GM18508 (cell line): ENCODE measurements around the gene RIN3.

Source experiments
- ATAC-seq: cut with Tn5 transposase; IDR thresholded peaks from one replicate; pipeline ENCODE4 v1.9.1; 2021; ENCODE audit warnings: moderate number of reproducible peaks; ENCODE audit not compliant: insufficient read depth, unreplicated experiment

Gene RIN3

DNA sequence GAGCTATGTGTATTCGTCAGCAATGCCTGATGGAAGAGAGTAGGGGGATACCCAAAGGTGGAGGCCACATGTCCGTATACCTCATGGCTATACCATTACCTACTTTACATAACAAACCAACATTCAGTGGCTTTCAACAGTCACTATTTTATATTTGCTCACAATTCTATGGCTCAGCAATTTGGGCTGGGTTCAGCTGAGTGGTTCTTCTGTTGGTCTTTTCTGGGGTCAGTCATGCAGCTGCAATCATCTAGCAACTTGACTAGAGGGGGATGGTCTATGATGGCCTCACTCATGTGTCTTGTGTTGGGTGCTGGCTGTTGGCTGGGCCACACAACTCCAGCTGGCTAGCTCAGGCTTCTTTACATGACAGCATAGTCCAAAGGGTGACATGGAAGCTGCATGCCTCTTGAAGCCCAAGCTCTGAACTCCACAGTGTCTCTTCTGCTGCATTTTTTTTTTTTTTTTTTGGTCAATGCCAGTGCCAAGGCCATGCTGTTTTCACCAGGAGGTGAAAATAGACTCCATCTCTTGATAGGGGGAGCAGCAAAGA, 53.7 kb downstream of the RIN3 start:
- ATAC-seq = no peak

DNA sequence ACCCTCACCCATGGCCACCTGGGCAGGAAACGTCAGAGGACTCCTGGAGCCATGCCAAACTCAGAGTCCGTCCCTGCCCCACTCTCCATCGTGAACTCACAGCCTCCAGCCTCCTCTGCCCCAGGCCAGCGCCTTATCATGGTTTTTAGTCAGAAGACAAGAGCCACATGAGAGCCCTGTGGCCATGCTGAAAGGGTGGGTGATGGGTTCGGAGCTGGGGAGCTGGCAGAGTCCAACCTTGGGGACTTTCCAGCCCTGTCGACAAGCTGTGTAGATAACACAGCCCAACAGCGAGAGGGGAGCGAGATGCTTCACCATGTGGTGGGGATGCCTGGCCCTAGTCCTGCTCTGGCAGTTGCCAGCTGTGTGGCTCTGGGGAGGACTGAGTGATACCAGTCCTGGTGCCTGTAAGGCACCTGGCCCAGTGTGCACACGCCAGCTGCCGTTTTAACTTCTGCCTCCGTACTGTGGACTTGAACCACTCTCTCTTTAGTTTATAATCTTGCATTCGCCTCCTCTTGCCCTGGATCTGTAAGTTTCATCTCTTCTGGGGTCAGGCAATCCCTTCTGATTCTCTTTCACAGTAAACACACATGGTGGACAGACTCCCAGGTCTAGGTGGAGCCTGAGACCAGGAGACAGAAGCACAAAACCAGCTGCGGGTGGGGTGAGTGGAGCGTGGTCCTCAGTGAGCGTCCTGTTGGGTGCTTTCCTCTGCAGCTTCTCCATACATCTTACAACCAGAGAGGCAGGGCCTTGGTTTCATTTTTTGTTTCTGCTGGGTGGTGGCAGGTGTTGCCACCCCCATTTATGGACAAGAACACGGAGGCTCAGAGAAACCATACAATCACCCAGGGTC, 55.3 kb downstream of the RIN3 start:
- ATAC-seq = no peak

DNA sequence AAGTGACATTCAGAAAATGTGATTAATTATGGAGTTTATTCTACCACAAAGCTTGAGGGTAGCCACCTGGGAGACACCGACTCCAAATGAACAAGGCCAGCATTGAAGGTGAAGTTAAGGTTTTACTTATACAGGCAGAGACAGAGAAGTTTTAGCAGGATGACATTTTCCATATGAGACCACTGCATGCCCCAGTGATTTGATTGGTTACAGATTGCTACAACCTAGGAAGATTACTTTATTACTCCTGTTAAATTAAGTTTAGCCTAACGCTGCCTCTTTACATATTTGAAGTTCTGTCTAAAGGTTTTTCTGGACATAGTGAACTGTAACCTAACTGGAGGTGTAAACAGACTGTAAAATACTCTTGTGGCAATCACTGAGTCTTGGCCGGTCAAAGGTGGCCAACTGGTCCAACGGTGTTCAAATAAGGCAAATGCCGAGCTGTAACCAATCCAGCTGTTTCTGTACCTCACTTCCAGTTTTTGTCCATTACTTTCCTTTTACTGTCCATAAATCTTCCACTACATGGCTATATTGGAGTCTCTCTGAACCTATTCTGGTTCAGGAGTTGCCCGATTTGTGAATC, 57.2 kb downstream of the RIN3 start:
- no peak for ATAC-seq

DNA sequence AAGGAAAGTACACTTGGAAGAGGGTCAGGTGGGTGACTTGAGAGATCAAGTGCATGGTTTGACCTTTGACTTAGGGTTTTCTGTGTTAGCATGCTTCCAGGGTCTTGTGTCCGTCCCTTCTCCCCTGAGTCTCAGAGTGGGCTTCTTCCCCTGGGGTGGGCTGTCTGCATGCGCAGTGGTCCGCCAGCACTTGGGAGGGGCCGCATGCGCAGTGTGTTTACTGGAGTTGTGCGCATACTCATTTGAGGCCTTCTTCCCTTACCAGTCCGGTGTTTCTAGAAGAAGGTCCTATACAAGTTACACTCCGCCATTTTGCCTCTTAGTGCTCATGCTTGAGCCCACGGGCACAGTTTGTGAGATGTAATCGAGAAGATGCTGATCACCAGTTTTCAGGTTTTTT, 58.5 kb downstream of the RIN3 start:
- no peak for ATAC-seq

DNA sequence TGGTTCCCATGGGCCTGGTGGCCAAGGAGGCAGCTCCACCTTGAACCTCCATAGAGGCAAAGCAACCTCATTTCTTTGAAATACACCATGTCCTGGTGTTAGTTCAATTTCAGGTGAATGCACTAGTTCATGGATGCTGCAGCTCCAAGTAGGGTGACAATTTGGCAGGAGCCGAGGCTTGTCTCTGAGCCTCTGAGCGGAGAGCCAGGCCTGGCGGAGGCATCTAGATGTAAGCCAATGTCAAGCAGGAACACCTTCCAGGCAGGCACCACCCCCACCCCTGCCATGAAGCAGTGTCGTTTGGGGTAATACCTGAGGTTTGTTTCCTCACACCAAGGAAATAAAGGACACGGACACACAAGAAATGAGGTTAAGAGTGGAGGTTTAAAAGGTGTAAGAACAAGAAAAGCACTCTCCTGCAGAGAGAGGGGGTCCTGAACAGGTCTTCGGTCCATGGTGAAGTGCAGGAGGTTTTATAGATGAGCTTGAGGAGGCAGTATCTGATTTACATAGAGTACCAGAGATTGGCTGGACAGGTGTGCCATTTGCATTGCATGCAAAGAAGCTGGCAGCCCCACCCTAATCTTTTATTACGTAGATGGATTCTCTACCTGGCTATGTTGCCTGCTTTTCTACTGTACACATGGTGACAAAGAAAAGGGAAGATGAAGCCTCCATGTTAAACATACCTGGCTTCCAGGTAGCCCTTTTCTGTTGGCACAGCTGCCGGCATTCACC, 60.3 kb downstream of the RIN3 start:
- ATAC-seq = no peak

DNA sequence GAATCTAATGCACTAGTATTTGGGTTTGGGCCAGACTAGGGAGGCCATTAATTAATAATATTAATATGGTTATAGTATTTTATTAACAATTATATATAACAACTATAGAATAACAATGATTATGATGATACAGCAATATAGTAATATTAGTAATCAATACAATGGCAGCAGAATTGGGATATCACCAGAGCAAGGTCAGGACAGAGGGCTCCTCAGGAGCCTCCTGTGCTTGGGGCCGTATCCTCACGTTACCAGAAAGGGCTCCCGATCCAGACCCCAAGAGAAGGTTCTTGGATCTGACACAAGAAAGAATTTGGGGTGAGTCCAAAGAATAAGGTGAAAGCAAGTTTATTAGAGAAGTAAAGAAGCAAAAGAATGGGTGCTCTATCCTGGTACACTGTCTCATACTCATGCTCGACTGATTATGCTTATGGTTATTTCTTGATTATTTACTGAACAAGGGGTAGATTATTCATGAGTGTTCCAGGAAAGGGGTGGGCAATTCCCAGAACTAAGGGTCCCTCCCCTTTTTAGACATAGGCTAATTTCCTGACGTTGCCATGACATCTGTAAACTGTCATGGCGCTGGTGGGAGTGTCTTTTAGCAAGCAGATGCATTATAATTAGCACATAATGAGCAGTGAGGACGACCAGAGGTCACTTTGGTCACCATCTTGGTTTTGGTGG, 61.6 kb downstream of the RIN3 start:
- no peak for ATAC-seq

DNA sequence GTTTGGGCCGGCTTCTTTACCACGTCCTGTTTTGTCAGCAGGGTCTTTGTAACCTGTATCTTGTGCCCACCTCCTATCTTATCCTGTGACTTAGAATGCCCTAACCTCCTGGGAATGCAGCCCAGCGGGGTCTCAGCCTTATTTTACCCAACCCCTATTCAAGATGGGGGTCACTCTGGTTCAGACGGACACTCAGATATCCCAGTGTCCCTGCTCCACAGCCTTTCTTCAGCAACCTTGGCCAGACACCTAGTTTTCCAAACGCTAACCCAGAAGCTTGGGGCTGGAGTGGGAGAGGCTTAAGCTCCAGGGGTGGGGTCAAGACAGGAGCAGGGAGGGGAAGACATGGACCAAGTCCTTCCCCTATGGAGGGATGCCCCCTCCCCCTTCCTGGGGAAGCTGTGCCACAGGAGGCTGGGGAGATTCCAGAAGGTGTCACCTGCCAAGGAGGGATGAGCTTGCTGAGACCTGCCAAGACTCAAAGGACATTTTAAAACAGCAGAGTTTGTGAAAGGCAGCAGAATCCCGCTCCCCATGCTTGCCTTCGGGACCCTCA, 62.2 kb downstream of the RIN3 start:
- ATAC-seq = no peak

DNA sequence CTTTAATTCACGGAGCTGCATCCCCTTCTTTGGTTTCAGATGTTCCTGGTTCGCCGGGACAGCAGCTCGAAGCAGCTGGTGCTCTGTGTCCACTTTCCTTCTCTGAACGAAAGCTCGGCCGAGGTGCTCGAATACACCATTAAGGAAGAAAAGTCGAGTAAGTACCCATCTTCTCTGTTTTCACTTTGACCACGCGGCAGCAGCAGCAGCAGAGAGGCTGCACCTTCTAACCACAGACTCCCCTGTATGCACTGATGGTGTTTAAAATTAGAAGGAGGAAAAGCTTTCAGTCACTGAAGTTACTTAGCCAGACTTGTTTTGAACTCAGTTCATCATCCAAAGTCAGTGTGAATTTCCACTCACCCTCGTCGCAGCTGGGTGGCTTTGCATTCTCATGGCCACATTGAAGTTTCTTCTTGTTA, 63.8 kb downstream of the RIN3 start:
- peak; percentile 66 for ATAC-seq

DNA sequence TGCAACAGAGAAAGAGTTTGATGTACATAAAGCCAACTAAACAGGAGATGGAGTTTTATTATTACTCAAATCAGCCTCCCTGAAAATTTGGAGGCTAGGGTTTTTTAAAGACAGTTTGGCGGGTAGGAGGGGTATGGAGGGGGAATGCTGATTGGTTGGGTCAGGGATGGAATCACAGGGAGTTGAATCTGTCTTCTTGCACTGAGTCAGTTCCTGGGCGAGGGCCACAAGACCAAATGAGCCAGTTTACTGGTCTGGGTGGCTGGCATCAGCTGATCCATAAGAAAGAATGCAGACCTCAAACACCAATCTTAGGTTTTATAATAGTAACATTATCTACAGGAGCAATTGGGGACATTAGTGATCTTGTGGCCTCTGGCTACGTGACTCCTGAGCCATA, 64.9 kb downstream of the RIN3 start:
- ATAC-seq = no peak

DNA sequence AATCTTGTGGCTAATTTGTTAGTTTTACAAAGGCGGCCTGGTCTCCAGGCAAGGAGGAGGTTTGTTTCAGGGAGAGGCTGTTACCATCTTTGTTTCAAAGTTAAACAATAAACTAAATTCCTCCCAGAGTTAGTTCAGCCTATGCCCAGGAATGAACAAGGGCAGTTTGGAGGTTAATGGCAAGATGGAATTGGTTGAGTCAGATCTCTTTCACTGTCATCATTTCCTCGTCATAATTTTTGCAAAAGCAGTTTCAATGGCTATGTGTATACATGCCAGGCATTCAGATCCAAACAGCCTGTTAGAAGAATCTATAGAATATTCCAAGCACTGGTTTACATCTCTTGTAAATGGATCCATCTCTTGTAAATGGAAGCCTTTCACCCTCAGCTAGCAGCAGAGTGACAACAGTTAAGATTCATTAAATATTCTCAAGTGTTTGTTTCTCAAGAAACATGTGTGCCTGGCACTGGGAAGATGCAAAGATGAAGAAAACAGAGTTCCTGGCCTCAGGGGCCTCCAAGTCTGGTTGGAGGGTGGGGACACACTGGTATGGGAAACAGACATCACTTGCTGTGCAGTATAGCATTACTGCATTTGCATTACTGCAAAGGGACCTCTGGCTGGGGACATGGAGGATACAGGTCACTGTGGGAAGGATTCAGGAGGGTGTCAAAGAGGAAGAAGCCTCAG, 65.8 kb downstream of the RIN3 start:
- ATAC-seq = no peak

DNA sequence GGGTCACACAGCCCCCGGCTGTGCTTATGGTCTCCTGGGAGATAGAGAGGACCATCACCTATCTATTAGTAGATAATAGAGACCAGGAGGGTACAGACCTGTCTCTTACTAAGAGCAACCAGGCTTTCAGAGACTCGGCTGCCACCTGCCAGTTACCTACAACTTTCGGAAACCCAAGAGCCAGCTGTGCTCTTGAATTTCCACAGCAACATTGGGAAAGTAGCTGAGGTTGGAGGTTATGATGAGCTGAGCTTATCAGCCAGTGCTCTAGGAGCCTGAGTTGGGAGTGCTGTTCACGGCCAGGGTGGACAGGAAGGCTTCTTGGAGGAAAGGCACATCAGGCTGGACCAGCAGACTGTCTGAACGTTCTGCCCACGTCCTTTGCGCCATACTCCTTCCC, 67.6 kb downstream of the RIN3 start:
- ATAC-seq = no peak

DNA sequence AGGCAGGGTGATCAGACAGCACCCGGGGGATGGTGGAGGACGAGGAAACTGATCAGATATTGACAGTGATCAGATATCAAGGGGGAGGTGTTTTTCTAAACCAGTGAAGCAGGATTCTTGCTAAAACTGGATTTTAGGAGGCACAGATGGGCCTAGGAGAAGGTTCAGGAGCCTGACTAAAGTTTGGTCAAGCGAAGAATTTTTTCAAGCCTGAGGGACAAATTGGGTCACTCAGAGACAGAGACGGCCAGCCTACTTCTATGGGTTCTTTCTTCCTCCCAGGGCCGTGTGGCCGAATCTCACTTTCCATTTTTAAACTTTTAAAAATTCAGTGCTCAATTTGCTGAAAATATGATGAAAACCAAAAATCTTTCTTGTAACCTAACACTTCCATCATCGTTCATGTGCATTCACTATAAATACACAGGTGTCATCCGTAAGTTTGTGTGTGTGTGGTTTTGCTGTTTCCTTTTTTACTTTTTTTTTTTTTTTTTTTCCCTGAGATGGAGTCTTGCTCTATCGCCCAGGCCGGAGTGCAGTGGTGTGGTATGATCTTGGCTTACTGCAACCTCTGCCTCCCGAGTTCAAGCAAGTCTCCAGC, 68.5 kb downstream of the RIN3 start:
- ATAC-seq = no peak

DNA sequence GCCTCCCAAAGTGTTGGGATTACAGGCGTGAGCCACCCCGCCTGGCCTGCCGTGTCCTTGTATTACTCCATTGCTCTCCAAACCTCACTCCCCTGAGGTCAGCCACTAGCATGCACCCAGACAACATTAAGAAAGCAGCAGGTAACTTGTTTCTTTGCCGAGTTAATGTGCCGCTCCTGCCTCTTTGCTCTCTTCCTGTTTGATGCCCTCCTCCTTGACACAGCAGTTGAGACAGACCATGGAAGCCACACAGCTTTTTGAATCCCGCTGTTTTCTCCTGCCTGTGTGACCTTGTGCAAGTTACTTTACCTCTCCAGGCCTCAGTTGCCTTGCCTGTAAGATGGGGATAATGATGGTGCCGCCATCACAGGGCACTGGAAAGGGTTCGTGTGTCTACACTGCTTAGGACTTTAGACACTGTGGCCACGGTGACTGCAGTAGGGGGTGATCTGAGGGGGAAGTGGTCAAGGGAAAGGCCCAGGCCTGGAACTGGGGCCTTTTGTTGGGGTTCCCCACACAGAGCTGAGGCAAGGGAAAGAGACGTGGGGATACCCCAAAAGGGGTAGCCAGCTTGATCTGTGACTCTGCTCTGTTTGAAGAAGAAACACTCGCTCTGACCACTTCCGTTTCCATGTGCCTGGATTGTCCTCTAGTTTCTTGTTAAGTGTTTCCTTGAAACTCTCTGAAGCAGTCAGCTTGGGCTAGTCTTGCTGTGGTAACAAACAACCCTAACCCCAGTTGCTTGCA, 69.3 kb downstream of the RIN3 start:
- ATAC-seq = no peak

DNA sequence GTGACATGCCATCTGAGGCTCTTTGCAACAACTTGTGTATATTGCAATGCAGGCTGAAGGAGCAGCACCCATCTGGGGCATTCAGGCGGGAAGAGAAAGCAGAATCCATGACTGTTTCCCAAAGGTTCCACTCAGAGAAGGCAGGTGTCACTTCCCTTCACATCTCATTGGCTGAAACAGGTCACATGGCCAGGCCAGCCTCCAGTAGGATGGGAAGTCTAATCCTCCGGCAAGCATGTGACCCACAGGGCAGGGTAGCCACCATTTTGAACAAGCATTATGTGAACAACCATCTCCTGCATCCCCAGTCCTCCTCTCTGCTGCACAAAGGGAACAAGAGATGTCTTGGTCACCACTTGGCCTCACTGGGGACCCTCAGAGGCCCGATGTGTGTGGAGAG, 70.6 kb downstream of the RIN3 start:
- no peak for ATAC-seq

DNA sequence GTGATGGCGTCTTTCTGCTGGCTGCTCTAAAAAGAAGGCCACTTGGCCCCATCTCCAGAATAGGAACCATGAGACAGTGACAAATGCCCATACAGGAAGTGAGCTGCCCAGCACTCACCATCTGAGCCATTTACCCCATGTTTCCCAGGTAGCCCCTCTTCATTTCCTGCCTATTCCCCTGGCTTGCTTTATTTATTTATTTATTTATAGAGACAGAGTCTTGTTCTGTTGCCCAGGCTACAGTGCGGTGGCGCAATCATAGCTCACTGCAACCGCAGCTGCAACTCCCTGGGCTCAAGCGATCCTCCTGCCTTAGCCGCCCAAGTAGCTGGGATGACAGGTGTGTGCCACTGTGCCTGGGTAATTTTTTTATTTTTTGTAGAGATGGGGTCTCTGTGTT, 71.2 kb downstream of the RIN3 start:
- no peak for ATAC-seq

DNA sequence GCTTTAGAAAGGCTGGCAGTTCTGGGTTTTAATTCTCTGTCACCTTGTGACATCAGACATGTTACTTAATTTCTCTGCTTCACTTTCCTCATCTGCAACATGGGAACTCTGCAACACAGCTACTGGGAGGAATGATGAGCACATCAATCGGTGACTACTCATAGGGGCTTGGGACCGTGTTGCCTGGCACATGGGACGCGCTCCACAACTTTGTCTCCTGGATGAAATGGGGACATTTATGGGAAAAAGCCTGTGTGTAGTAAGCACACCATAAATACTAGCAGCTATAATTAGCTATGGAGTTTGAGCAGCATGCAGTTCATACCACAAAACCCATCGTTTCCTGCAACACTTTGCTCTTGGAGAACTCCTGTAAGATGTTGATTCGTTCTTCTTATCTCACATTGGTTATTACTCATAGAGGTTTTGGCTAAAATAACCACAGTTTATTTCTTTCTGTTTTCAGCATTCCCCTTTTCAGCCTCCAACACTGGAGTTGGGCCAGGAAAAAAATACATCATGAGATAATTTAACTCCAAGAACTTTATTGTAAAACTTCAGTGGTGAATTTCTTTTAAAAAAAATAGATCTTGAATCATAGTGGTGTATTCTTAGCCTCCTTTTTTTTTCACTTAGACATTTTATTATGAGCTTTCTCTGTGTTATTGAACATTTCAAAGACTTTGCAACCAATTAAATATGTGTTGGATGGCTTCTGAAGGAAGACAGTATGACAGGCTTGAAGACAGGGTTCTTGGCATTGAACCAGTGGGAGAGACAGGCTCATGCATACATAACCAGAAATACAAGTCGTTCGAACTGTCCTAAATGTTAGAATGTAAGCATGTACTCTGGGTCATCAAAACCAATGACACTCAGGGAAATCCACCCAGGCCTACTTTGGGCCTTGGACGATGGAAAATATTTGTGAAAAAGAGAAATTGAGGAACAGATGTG, 72.7 kb downstream of the RIN3 start:
- ATAC-seq = no peak

DNA sequence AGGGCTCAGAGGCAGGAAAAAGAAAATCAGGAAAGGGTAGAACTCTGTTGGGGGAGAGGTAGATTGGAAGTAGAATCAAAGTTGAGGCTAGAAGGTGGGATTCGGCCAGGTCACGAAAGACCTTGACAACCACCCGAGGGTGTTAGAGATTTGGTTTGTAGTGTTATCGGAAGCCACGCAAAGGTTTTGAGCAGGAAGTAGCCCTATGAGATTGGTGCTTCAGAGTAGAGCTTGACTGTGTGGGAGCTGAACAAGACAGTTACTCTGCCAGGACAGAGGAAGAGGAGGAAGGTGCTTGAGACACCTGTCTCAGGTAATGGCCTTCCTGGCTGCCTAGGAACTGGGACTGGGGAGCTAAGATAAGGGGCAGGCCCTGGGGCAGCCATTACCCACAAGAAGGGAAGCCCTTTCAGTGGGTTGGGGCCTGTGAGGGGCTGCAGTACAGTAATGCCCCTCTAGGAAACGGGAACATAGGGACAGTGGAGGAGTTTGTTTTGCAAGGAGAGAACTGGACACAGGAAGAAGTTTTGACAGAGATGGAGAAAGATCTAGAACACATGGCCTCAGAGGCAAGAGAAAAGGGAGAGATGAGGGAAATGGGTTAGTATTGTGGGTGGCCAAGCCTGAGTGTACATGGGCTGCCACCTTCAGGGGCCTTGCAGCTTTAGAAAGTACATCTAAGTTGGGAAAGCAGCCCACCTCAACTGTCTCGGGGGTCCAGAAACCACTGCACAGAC, 73.5 kb downstream of the RIN3 start:
- ATAC-seq = no peak
